Measurements from ENCODE around the gene KRT84.

KRT84 gene

GRCh38 chr12:52335598-52336262, 49.7 kb downstream of the KRT84 start:
- no peak overlapping the region for H3K27ac ChIP-seq (replicated peaks)
- H3K27me3 ChIP-seq (ENCODE audit: insufficient read depth, poor library complexity, severe bottlenecking), result peaks cover 11% of the 10 kb centered on the region
- H3K4me3 ChIP-seq (replicated peaks; ENCODE audit: insufficient read depth, low read length), result no peak overlapping the region
- DNase-seq (ENCODE audit: low read depth in 1 of 2, low spot score in 1 of 2), result no peak
- TF ChIP-seq GABPA (IDR thresholded peaks at IDR 0.05; ENCODE audit: low read depth) (no peak), SPI1 (IDR thresholded peaks at IDR 0.05; ENCODE audit: borderline replicate concordance, low read depth) (no peak), REST (IDR thresholded peaks at IDR 0.05; ENCODE audit: insufficient replicate concordance, low read depth) (no peak), CTCF (IDR thresholded peaks at IDR 0.05; ENCODE audit: insufficient read depth, low read length) (no peak)

GRCh38 chr12:52334185-52334584, 51.3 kb downstream of the KRT84 start:
- H3K27ac ChIP-seq (replicated peaks), result no peak overlapping the region
- H3K4me3 ChIP-seq (replicated peaks; ENCODE audit: insufficient read depth, low read length), result no peak overlapping the region
- no peak for DNase-seq (ENCODE audit: low read depth in 1 of 2, low spot score in 1 of 2)
- peaks cover 20% of the 10 kb centered on the region for H3K27me3 ChIP-seq (ENCODE audit: insufficient read depth, poor library complexity, severe bottlenecking)
- TF ChIP-seq POLR2AphosphoS5 (IDR thresholded peaks at IDR 0.05; ENCODE audit: low read depth) (no peak), REST (IDR thresholded peaks at IDR 0.05; ENCODE audit: insufficient replicate concordance, low read depth) (no peak), SPI1 (IDR thresholded peaks at IDR 0.05; ENCODE audit: borderline replicate concordance, low read depth) (no peak), CTCF (IDR thresholded peaks at IDR 0.05; ENCODE audit: insufficient read depth, low read length) (no peak), GABPA (IDR thresholded peaks at IDR 0.05; ENCODE audit: low read depth) (no peak)

GRCh38 chr12:52333321-52333720, 52.1 kb downstream of the KRT84 start:
- Histone ChIP-seq H3K27me3 (ENCODE audit: insufficient read depth, poor library complexity, severe bottlenecking) (peaks cover 16% of the 10 kb centered on the region), H3K4me3 (replicated peaks; ENCODE audit: insufficient read depth, low read length) (no peak overlapping the region), H3K27ac (replicated peaks) (no peak overlapping the region)
- TF ChIP-seq POLR2AphosphoS5 (IDR thresholded peaks at IDR 0.05; ENCODE audit: low read depth) (no peak), REST (IDR thresholded peaks at IDR 0.05; ENCODE audit: insufficient replicate concordance, low read depth) (no peak), GABPA (IDR thresholded peaks at IDR 0.05; ENCODE audit: low read depth) (no peak), CTCF (IDR thresholded peaks at IDR 0.05; ENCODE audit: insufficient read depth, low read length) (no peak), SPI1 (IDR thresholded peaks at IDR 0.05; ENCODE audit: borderline replicate concordance, low read depth) (no peak)
- DNase-seq (ENCODE audit: low read depth in 1 of 2, low spot score in 1 of 2), result no peak

All from HL-60 (cell line).